ENCODE data around the gene CORO7. TPM values are rescaled to one million over a fixed set of nuclear protein-coding genes. Genes with fewer than 3 reads are reported as not detected.

Gene CORO7
- total and polyA plus RNA-seq, 9 of the 15 experiments (the other 6 are each of a cell fraction or from before 2014, with no cell fraction given) = 0.45 to 77.2 (median 18.7) TPM

DNA sequence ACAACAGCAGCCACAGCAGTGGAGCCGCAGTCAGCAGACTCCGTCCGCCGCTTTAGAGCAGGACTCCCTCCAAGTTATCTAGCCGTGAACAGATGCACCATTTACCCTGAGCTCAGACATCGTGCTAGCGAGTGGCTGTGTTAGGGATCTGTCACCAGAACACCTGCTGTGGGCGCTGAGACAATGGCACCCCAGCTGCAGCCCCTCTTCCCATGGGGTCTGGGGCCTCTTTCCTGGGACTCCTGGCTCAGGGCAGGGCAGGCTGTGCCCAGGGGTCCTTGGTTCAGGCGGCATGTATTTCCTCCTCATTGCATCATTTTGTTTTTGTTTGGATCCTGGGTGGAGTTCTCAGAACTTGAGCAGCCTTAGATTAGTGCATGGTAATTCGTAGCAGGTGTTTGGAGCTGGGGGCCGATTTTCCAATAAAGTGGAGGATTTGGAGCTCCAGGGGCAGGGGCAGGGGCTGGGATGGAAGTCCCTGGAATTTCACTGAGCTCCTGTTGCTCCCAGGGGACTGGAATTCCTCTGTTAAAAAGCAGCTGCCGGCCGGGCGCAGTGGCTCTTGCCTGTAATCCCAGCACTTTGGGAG lies 34.6 kb upstream of the CORO7 start (continued):
- TF ChIP-seq, protein P1, sequence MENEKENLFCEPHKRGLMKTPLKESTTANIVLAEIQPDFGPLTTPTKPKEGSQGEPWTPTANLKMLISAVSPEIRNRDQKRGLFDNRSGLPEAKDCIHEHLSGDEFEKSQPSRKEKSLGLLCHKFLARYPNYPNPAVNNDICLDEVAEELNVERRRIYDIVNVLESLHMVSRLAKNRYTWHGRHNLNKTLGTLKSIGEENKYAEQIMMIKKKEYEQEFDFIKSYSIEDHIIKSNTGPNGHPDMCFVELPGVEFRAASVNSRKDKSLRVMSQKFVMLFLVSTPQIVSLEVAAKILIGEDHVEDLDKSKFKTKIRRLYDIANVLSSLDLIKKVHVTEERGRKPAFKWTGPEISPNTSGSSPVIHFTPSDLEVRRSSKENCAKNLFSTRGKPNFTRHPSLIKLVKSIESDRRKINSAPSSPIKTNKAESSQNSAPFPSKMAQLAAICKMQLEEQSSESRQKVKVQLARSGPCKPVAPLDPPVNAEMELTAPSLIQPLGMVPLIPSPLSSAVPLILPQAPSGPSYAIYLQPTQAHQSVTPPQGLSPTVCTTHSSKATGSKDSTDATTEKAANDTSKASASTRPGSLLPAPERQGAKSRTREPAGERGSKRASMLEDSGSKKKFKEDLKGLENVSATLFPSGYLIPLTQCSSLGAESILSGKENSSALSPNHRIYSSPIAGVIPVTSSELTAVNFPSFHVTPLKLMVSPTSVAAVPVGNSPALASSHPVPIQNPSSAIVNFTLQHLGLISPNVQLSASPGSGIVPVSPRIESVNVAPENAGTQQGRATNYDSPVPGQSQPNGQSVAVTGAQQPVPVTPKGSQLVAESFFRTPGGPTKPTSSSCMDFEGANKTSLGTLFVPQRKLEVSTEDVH (IDR thresholded peaks at IDR 0.05; ENCODE audit: low read depth, partially characterized antibody) = no peak
- TF ChIP-seq SREBF1 (IDR thresholded peaks at IDR 0.05; ENCODE audit: borderline replicate concordance, low read depth, low read length) (no peak), MECOM (CRISPR knock-in tag; IDR thresholded peaks at IDR 0.05) (peak; percentile 95), ZNF644 (tag; IDR thresholded peaks at IDR 0.05; ENCODE audit: low read depth) (no peak), MCM5 (IDR thresholded peaks at IDR 0.05; ENCODE audit: low read depth) (no peak), ZNF24 (IDR thresholded peaks at IDR 0.05) (no peak), FOXJ2 (tag; IDR thresholded peaks at IDR 0.05) (peak; percentile 80; the same call in 1 of the 2 replicates)
- TF ChIP-seq, protein P2, sequence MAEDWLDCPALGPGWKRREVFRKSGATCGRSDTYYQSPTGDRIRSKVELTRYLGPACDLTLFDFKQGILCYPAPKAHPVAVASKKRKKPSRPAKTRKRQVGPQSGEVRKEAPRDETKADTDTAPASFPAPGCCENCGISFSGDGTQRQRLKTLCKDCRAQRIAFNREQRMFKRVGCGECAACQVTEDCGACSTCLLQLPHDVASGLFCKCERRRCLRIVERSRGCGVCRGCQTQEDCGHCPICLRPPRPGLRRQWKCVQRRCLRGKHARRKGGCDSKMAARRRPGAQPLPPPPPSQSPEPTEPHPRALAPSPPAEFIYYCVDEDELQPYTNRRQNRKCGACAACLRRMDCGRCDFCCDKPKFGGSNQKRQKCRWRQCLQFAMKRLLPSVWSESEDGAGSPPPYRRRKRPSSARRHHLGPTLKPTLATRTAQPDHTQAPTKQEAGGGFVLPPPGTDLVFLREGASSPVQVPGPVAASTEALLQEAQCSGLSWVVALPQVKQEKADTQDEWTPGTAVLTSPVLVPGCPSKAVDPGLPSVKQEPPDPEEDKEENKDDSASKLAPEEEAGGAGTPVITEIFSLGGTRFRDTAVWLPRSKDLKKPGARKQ (CRISPR knock-in tag; IDR thresholded peaks at IDR 0.05) = no peak
- TF ChIP-seq, protein P3, sequence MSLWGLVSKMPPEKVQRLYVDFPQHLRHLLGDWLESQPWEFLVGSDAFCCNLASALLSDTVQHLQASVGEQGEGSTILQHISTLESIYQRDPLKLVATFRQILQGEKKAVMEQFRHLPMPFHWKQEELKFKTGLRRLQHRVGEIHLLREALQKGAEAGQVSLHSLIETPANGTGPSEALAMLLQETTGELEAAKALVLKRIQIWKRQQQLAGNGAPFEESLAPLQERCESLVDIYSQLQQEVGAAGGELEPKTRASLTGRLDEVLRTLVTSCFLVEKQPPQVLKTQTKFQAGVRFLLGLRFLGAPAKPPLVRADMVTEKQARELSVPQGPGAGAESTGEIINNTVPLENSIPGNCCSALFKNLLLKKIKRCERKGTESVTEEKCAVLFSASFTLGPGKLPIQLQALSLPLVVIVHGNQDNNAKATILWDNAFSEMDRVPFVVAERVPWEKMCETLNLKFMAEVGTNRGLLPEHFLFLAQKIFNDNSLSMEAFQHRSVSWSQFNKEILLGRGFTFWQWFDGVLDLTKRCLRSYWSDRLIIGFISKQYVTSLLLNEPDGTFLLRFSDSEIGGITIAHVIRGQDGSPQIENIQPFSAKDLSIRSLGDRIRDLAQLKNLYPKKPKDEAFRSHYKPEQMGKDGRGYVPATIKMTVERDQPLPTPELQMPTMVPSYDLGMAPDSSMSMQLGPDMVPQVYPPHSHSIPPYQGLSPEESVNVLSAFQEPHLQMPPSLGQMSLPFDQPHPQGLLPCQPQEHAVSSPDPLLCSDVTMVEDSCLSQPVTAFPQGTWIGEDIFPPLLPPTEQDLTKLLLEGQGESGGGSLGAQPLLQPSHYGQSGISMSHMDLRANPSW (CRISPR knock-in tag; IDR thresholded peaks at IDR 0.05) = no peak
- TF ChIP-seq, protein P4, sequence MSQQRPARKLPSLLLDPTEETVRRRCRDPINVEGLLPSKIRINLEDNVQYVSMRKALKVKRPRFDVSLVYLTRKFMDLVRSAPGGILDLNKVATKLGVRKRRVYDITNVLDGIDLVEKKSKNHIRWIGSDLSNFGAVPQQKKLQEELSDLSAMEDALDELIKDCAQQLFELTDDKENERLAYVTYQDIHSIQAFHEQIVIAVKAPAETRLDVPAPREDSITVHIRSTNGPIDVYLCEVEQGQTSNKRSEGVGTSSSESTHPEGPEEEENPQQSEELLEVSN (IDR thresholded peaks at IDR 0.05; ENCODE audit: borderline replicate concordance in 1 of 2, extremely low read depth in 1 of 2, insufficient read depth in 1 of 2, insufficient read length in 1 of 2, low read depth in 1 of 2, low read length in 1 of 2, poor library complexity in 1 of 2, severe bottlenecking in 1 of 2) = no peak
- TF ChIP-seq, protein P5, sequence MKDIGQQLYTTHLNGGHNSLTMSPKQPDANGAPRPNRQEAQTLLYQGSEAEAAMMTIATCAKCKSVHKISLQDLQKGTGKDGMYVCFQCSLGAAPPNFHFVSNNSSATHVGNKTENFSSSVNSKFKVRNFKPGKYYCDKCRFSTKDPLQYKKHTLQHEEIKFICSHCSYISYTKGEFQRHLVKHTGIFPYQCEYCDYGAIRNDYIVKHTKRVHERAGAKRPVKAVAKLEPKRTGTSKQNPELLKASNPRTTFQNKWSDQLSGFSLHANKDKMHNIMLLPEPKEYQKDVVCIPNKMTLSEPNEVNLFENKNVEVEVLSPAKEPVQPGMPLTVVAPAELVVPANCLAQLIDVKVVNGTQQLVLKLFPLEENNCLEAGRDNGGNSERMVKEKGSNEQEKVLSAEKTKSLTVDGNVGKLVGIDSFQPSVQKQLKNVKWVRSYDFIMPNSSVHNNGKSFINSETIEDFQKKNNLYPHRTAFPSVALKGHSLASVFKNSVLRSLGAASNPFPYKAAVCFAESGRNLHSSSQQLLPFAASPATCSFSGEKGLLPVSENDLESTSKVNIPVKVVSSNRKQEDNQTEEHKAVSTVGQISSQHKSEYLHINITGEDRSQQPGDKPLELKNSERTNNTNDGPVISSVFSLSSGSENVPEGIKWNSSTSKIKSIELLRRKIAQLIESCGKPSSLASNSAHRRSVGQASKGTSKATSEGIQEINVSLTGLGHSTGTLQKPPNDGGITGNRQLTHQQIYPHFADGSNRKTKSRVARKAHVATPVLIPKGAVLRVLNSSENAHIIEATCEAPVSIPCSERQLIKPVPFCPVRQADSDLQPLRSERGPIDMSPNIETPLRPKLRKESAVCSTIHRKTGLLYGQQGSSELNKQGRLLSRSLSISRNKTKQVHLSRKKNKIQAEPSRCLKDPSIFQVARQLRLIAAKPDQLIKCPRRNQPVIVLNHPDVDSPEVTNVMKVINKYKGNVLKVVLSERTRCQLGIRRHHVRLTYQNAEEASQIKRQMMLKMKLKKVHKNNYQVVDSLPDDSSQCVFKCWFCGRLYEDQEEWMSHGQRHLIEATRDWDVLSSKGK (CRISPR knock-in tag; IDR thresholded peaks at IDR 0.05) = no peak

Measured in K562 (cell line).